Liver (tissue), 9 donors: ENCODE measurements around the gene ZNF836. TPM values are rescaled to one million over a fixed set of nuclear protein-coding genes. Genes with fewer than 3 reads are reported as not detected.
"Not testable (repeated sequence)": the region's sequence is repeated elsewhere in the genome, so short reads cannot be mapped to it uniquely, and the experiment has no call there.

Experiments
- DNase-seq: peaks from one replicate; pipeline ENCODE4 v3.0.0-alpha.2; 2017; ENCODE audit warnings: low spot score
- H3K27ac ChIP-seq, 2 donors: one replicate each; pipeline ENCODE4 v1.7.0; 2013; ENCODE audit warnings: inconsistent platforms in 2 of 2, low read length in 2 of 2, control low read depth in 1 of 2, low read depth in 1 of 2, mild to moderate bottlenecking in 1 of 2
- H3K27me3 ChIP-seq, 4 donors: one replicate each; pipeline versions ENCODE4 v1.6.1 to v1.7.0; 2013; ENCODE audit warnings: low read length in 3 of 4, inconsistent platforms in 1 of 4, mild to moderate bottlenecking in 1 of 4, moderate library complexity in 1 of 4; ENCODE audit not compliant: control insufficient read depth in 4 of 4, insufficient read depth in 4 of 4
- H3K36me3 ChIP-seq, 4 donors: one replicate each; pipeline versions ENCODE4 v1.6.1 to v1.7.0; 2013; ENCODE audit warnings: low read length in 3 of 4, mild to moderate bottlenecking in 3 of 4, low read depth in 1 of 4, moderate library complexity in 1 of 4; ENCODE audit not compliant: control insufficient read depth in 4 of 4, insufficient read depth in 3 of 4
- H3K4me1 ChIP-seq, 4 donors: one replicate each; pipeline versions ENCODE4 v1.6.1 to v1.7.0; 2013; ENCODE audit warnings: low read length in 3 of 4, mild to moderate bottlenecking in 3 of 4, moderate library complexity in 1 of 4; ENCODE audit not compliant: control insufficient read depth in 4 of 4, insufficient read depth in 4 of 4
- H3K4me3 ChIP-seq, 3 donors: one replicate each; pipeline versions ENCODE4 v1.6.1 to v1.7.0; 2013; ENCODE audit warnings: low read length in 3 of 3, control low read depth in 1 of 3, low read depth in 1 of 3, mild to moderate bottlenecking in 1 of 3
- H3K9ac ChIP-seq, 2 donors: one replicate each; pipeline ENCODE4 v1.7.0; 2013; ENCODE audit warnings: low read length in 2 of 2, mild to moderate bottlenecking in 2 of 2, moderate library complexity in 2 of 2, control low read depth in 1 of 2, low read depth in 1 of 2
- H3K9me3 ChIP-seq, 4 donors: one replicate each; pipeline versions ENCODE4 v1.6.1 to v1.7.0; 2013; ENCODE audit warnings: low read length in 3 of 4; ENCODE audit not compliant: control insufficient read depth in 4 of 4
- FOXA1 ChIP-seq: IDR thresholded peaks from 2 replicates; pipeline ENCODE4 v1.6.1; 2016; ENCODE audit warnings: antibody characterized with exemption
- GABPA ChIP-seq, 2 donors: IDR thresholded peaks in 1 of 2; conservative IDR thresholded peaks in 1 of 2; 2 replicates each; pipeline ENCODE4 v1.6.1; 2016; ENCODE audit warnings: antibody characterized with exemption in 2 of 2, mild to moderate bottlenecking in 1 of 2, moderate library complexity in 1 of 2
- HNF4A ChIP-seq, 2 donors: conservative IDR thresholded peaks; 2 replicates each; pipeline ENCODE4 v1.6.1; 2016; ENCODE audit warnings: antibody characterized with exemption in 2 of 2, mild to moderate bottlenecking in 2 of 2
- HNF4G ChIP-seq: IDR thresholded peaks from 2 replicates; pipeline ENCODE4 v1.6.1; 2016; ENCODE audit warnings: antibody characterized with exemption
- NR2F2 ChIP-seq: IDR thresholded peaks from 2 replicates; pipeline ENCODE4 v1.6.1; 2016; ENCODE audit warnings: antibody characterized with exemption
- RXRA ChIP-seq, 2 donors: IDR thresholded peaks; 2 replicates each; pipeline ENCODE4 v1.6.1; 2017 to 2018; ENCODE audit warnings: antibody characterized with exemption in 2 of 2, mild to moderate bottlenecking in 1 of 2
- SP1 ChIP-seq: IDR thresholded peaks from 2 replicates; pipeline ENCODE4 v1.6.1; 2018; ENCODE audit warnings: antibody characterized with exemption, mild to moderate bottlenecking
- WGBS: extraction: QIAGEN DNeasy Blood & Tissue Kit; methylation state at CpG from one replicate; pipeline ENCODE4 v1.1.7; 2013; 5-methylcytosine and 5-hydroxymethylcytosine counted together
- polyA plus RNA-seq, 2 donors: library from polyadenylated mRNA; stranded (reverse) in 1 of 2; unstranded in 1 of 2; fragments of 200-250 nt in 1 of 2; fragments of >200 nt in 1 of 2; fragmentation: Nextera tagmentation in 1 of 2; extraction: Ambion mirVana in 1 of 2; gene quantifications; one replicate each; pipeline versions ENCODE4 v1.2.1 to v1.2.3, GENCODE V29; 2013 to 2015
- total RNA-seq, 2 donors: library from RNA; depleted of rRNA; stranded (reverse); fragments of >200 nt; gene quantifications; one replicate each; pipeline ENCODE4 v1.2.3, GENCODE V29; 2014
- TF ChIP-seq, protein P1 (sequence below): IDR thresholded peaks from 2 replicates; pipeline ENCODE4 v1.6.1; 2016; ENCODE audit warnings: antibody characterized with exemption, mild to moderate bottlenecking
- TF ChIP-seq, protein P2 (sequence below): IDR thresholded peaks from 2 replicates; pipeline ENCODE4 v1.6.1; 2016; ENCODE audit warnings: antibody characterized with exemption
- donor health status: healthy.
- donor health status: healthy.
- donor health status: healthy.
- donor health status: healthy.
- donor health status: healthy.

Gene ZNF836
- total and polyA plus RNA-seq, 4 donors = 0.85 to 3.1 (median 1.8) TPM

DNA sequence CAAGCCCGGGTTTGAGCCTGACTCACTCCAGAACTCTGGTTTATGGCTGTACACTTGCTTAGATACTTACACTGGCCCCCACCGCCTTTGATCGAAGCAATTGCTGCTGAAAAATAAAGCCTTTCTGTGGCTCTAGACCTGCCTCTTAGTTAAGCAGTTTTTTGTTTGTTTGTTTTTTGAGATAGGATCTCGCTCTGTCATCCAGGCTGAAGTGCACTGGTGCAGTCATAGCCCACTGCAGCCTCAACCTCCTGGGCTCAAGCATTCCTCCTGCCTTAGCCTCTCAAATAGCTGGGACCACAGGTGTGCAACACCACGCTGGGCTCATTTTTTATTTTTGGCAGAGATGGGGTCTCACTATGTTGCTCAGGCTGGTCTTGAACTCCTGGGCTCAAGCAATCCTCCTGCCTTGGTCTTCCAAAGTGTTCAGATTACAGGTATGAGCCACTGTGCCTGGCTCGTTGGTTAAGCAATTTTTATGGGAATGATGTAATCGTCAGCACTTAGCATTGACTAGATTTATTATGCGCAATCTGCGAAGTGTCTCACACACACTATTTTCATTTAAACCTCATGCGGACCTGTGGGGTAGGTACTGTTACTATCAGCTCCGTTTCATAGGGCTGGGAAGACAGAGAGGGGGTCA is 40.6 kb upstream of the ZNF836 start (continued):
- TF ChIP-seq, protein P1, sequence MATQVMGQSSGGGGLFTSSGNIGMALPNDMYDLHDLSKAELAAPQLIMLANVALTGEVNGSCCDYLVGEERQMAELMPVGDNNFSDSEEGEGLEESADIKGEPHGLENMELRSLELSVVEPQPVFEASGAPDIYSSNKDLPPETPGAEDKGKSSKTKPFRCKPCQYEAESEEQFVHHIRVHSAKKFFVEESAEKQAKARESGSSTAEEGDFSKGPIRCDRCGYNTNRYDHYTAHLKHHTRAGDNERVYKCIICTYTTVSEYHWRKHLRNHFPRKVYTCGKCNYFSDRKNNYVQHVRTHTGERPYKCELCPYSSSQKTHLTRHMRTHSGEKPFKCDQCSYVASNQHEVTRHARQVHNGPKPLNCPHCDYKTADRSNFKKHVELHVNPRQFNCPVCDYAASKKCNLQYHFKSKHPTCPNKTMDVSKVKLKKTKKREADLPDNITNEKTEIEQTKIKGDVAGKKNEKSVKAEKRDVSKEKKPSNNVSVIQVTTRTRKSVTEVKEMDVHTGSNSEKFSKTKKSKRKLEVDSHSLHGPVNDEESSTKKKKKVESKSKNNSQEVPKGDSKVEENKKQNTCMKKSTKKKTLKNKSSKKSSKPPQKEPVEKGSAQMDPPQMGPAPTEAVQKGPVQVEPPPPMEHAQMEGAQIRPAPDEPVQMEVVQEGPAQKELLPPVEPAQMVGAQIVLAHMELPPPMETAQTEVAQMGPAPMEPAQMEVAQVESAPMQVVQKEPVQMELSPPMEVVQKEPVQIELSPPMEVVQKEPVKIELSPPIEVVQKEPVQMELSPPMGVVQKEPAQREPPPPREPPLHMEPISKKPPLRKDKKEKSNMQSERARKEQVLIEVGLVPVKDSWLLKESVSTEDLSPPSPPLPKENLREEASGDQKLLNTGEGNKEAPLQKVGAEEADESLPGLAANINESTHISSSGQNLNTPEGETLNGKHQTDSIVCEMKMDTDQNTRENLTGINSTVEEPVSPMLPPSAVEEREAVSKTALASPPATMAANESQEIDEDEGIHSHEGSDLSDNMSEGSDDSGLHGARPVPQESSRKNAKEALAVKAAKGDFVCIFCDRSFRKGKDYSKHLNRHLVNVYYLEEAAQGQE = no peak
- TF ChIP-seq GABPA (IDR thresholded peaks at IDR 0.05 in 1 of 2, conservative IDR thresholded peaks at IDR 0.05 in 1 of 2) (no peak), SP1 (no peak)

- no peak for DNase-seq
- Histone ChIP-seq H3K9ac (no peak overlapping the region), H3K4me1 (no peaks in the 10 kb centered on the region), H3K27ac (no peak overlapping the region), H3K27me3 (no peaks in the 10 kb centered on the region), H3K4me3 (no peak overlapping the region), H3K9me3 (no peaks in the 10 kb centered on the region), H3K36me3 (peaks cover 30 to 90% (median 76%) of the 10 kb centered on the region in 4 donors)
- 97% methylated on average over 20 of the region's 20 CpGs for WGBS
- TF ChIP-seq HNF4G (no peak), RXRA (IDR thresholded peaks at IDR 0.05) (no peak), GABPA (IDR thresholded peaks at IDR 0.05 in 1 of 2, conservative IDR thresholded peaks at IDR 0.05 in 1 of 2) (no peak), NR2F2 (no peak), HNF4A (conservative IDR thresholded peaks at IDR 0.05) (no peak), FOXA1 (no peak)
- TF ChIP-seq, protein P2, sequence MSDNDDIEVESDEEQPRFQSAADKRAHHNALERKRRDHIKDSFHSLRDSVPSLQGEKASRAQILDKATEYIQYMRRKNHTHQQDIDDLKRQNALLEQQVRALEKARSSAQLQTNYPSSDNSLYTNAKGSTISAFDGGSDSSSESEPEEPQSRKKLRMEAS = no peak
Measured at GRCh38 chr19:52211203-52211602, 39.8 kb upstream of the ZNF836 start.

- H3K4me3 ChIP-seq = no peak overlapping the region
- H3K9me3 ChIP-seq = no peaks in the 10 kb centered on the region
- no peak for DNase-seq
- no peaks in the 10 kb centered on the region for H3K4me1 ChIP-seq
- WGBS = 87% methylated on average over 5 of the region's 5 CpGs
- no peak overlapping the region for H3K9ac ChIP-seq
- no peaks in the 10 kb centered on the region for H3K27me3 ChIP-seq
- no peak for TF ChIP-seq GABPA (IDR thresholded peaks at IDR 0.05 in 1 of 2, conservative IDR thresholded peaks at IDR 0.05 in 1 of 2)
- H3K36me3 ChIP-seq = peaks cover 10 to 90% (median 76%) of the 10 kb centered on the region in 4 donors
- H3K27ac ChIP-seq = no peak overlapping the region
Measured at GRCh38 chr19:52206481-52206880, 35.1 kb upstream of the ZNF836 start.

DNA sequence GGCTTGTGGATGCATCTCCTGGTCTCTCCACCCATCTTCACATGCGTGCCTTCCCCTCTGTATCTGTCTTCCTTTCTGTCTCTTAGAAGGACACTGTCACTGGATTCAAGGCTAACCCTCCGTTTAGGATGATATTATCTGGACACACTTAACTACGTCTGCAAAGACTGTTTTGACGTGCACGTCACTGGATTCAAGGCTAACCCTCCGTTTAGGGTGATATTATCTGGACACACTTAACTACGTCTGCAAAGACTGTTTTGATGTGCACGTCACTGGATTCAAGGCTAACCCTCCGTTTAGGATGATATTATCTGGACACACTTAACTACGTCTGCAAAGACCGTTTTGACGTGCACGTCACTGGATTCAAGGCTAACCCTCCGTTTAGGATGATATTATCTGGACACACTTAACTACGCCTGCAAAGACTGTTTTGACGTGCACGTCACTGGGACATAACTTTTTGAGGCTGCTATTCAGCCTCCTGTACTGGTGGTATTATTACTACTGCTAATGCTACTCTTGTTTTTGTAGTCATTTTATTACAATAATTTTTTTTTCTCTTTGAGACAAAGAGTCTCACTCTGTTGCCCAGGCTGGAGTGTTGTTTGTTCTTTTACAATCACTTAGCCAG is 29.5 kb upstream of the ZNF836 start:
- H3K27ac ChIP-seq, H3K9ac ChIP-seq, H3K4me1 ChIP-seq, H3K27me3 ChIP-seq, DNase-seq, H3K4me3 ChIP-seq, H3K9me3 ChIP-seq: not testable (repeated sequence)
- WGBS = 94% methylated on average over 17 of the region's 17 CpGs
- H3K36me3 ChIP-seq = peaks cover 5 to 71% (median 53%) of the 10 kb centered on the region in 4 donors
